ENCODE results near the gene F2.

Gene F2

DNA sequence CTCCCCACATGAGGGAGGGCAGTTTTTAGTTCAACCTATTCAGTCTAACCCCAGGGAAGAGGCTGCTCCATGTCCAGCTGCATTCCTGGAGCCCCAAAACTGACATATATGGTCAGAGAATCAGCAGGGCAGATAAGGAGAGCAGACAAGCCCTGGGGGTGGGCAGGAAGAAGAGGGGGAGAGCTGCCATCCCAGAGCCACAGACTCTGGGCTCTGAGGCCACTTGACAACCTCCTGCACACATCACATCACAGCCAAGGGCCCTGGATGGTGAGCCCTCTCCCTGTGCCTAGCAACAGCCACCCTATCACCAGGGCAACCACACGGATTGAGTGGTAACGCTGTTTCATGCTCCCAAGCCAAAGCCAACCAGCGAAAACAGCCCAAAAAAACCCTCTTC lies 21.7 kb upstream of the F2 start:
- TF ChIP-seq, protein P1, sequence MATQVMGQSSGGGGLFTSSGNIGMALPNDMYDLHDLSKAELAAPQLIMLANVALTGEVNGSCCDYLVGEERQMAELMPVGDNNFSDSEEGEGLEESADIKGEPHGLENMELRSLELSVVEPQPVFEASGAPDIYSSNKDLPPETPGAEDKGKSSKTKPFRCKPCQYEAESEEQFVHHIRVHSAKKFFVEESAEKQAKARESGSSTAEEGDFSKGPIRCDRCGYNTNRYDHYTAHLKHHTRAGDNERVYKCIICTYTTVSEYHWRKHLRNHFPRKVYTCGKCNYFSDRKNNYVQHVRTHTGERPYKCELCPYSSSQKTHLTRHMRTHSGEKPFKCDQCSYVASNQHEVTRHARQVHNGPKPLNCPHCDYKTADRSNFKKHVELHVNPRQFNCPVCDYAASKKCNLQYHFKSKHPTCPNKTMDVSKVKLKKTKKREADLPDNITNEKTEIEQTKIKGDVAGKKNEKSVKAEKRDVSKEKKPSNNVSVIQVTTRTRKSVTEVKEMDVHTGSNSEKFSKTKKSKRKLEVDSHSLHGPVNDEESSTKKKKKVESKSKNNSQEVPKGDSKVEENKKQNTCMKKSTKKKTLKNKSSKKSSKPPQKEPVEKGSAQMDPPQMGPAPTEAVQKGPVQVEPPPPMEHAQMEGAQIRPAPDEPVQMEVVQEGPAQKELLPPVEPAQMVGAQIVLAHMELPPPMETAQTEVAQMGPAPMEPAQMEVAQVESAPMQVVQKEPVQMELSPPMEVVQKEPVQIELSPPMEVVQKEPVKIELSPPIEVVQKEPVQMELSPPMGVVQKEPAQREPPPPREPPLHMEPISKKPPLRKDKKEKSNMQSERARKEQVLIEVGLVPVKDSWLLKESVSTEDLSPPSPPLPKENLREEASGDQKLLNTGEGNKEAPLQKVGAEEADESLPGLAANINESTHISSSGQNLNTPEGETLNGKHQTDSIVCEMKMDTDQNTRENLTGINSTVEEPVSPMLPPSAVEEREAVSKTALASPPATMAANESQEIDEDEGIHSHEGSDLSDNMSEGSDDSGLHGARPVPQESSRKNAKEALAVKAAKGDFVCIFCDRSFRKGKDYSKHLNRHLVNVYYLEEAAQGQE (IDR thresholded peaks at IDR 0.05; ENCODE audit: insufficient read depth in 1 of 2, low read depth in 2 of 2, low read length in 2 of 2) = no peak
- TF ChIP-seq TAF1 (IDR thresholded peaks at IDR 0.05; ENCODE audit: borderline replicate concordance, insufficient read depth, low read length) (no peak), SIN3A (IDR thresholded peaks at IDR 0.05; ENCODE audit: borderline replicate concordance, insufficient read depth, low read length) (no peak)

DNA sequence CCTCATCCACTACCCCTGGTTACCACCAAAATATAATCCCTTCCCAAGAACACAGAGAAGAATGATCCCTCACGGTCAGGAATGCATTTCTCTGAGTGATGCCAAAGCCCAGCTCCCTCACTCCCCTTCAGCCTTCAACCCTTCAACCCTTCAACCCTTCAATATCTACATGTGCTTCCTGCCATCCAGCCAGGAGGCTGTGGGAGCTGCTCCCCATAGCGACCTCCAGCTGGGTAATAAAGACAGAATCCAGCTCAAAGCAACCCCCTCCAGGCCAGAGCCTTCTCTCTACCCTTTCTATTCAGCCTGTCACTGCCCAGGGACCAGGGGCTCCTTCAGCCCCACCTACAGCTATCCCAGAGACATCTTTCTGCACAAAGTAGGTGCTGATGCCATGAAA lies 21.3 kb upstream of the F2 start:
- TF ChIP-seq, protein P1 (IDR thresholded peaks at IDR 0.05; ENCODE audit: insufficient read depth in 1 of 2, low read depth in 2 of 2, low read length in 2 of 2) = no peak
- no peak for TF ChIP-seq SIN3A (IDR thresholded peaks at IDR 0.05; ENCODE audit: borderline replicate concordance, insufficient read depth, low read length)
- no peak for TF ChIP-seq TAF1 (IDR thresholded peaks at IDR 0.05; ENCODE audit: borderline replicate concordance, insufficient read depth, low read length)
- no peak for TF ChIP-seq FOXP2 (optimal IDR thresholded peaks at IDR 0.05; ENCODE audit: borderline replicate concordance, extremely low read depth, extremely low read length, insufficient read depth)
- TF ChIP-seq POLR2AphosphoS5 (IDR thresholded peaks at IDR 0.05; ENCODE audit: low read depth, low read length) = no peak

DNA sequence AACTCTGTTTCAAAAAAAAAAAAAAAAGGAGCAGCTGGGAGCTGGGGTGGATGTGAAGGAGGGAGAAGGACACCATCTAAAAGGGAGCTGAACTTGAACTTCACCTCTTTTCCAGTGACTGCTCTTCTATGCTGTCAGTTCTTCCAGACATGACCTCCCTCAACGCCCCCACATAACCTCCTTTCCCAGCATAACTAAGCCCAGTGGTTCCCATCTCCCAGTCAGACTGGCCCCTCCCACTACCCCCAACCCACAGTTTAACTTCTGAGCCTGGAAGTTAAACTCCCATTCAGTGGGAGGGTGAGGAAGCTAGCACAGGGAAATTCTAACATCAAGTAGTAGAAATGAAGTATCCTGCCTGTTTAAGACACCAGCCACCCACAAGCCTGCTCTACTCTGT lies 20.4 kb upstream of the F2 start:
- no peak for TF ChIP-seq SIN3A (IDR thresholded peaks at IDR 0.05; ENCODE audit: borderline replicate concordance, insufficient read depth, low read length)
- TF ChIP-seq FOXP2 (optimal IDR thresholded peaks at IDR 0.05; ENCODE audit: borderline replicate concordance, extremely low read depth, extremely low read length, insufficient read depth) = no peak
- TF ChIP-seq, protein P1 (IDR thresholded peaks at IDR 0.05; ENCODE audit: insufficient read depth in 1 of 2, low read depth in 2 of 2, low read length in 2 of 2) = no peak
- TF ChIP-seq TAF1 (IDR thresholded peaks at IDR 0.05; ENCODE audit: borderline replicate concordance, insufficient read depth, low read length) = no peak
- no peak for TF ChIP-seq POLR2AphosphoS5 (IDR thresholded peaks at IDR 0.05; ENCODE audit: low read depth, low read length)

DNA sequence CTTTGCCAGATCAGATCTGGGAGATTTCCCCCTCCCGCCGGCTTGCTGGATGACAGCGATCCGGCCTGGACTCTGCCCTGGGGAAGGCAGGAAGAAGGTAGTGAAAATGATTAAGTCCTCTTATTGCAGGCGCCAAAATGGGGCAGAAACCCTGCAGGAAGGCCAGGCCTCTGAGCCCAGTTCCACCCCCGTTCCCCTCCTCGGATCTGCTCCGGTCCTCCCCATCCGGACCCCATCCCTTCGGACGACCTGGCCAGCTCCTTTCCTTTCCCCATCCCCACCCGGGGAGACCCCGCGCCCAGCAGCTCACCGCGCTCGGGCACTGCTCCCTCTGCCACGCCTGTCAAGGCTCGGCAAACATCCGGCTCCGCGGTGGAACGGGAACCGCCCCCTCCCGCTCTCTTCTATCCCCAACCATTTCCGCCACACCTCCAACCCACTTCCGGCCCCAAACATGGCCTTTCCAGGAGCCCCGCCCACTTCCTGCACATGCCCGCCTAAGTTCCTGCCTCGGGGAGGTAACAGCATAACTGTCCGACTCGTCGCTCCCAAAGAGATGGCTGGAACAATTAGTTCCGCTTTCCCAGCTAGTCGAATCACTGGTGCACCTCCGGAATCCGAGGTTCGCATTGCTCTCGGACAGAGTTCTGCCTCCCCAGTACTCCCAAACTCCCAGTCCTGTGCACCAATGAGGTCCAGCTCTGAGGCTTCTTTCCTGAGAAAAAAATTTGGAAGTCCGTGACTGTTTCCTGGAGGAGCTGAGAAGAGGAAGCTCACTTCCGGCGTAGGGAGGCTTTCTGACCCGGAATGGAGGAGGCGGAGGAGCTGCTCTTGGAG lies 18.6 kb upstream of the F2 start, which contains the start of the genes ARHGAP1 and ZNF408:
TSS of gene ARHGAP1 (minus strand) at position 379 of the 837 bp plus-strand sequence. CDS start 4,512 bp downstream, outside the sequence.
TSS of gene ZNF408 (plus strand) at position 791 of the 837 bp plus-strand sequence. CDS start at position 808, 17 bp downstream.
- TF ChIP-seq, protein P1 (IDR thresholded peaks at IDR 0.05; ENCODE audit: insufficient read depth in 1 of 2, low read depth in 2 of 2, low read length in 2 of 2) = peak in 1 of 2 experiments; percentile 33; a peak in 1 of 4 replicates
- TF ChIP-seq TAF1 (IDR thresholded peaks at IDR 0.05; ENCODE audit: borderline replicate concordance, insufficient read depth, low read length) (peak; percentile 94; the same call in 1 of the 2 replicates), POLR2AphosphoS5 (IDR thresholded peaks at IDR 0.05; ENCODE audit: low read depth, low read length) (peak; percentile 89), FOXP2 (optimal IDR thresholded peaks at IDR 0.05; ENCODE audit: borderline replicate concordance, extremely low read depth, extremely low read length, insufficient read depth) (peak; percentile 67), SIN3A (IDR thresholded peaks at IDR 0.05; ENCODE audit: borderline replicate concordance, insufficient read depth, low read length) (peak; percentile 94; the same call in 1 of the 2 replicates)

Measured in PFSK-1 (cell line).